IMR-90 (cell line): Measurements from ENCODE around the gene ZNF609. TPM values are rescaled to one million over a fixed set of nuclear protein-coding genes. Genes with fewer than 3 reads are reported as not detected.

Source experiments
- ATAC-seq: fragments of 200-7000 bp; cut with Tn5 transposase; 2 replicates; pipeline ENCODE4 v1.9.1; 2020; ENCODE audit warnings: low read depth, mild to moderate bottlenecking, moderate library complexity
- BruUV-seq: library from RNA; stranded (reverse); fragments of 400-500 nt; replicated peaks from 2 replicates; lab custom pipeline; 2021; lab: Mats Ljungman, UMichigan
- CTCF ChIA-PET: fragments of 300-600 bp; formaldehyde crosslinking; extraction: SDS; loops from one replicate; lab custom pipeline; 2021; ENCODE audit warnings: antibody characterized with exemption; lab: Yijun Ruan, JAX
- POLR2A ChIA-PET: fragments of 300-600 bp; sonication (Branson Sonifier 250); formaldehyde crosslinking; loops from one replicate; lab custom pipeline; 2022; ENCODE audit warnings: antibody characterized with exemption; ENCODE audit not compliant: unreplicated experiment; lab: Charles Lee
- DNase-seq: peaks from one replicate; pipeline ENCODE4 v3.0.0; 2013
- H2AFZ ChIP-seq: replicated peaks from 2 replicates; pipeline ENCODE3; 2013; ENCODE audit warnings: low read length, mild to moderate bottlenecking; ENCODE audit not compliant: poor library complexity
- H2AK5ac ChIP-seq: 2 replicates; pipeline ENCODE4 v1.6.1; 2013; ENCODE audit warnings: low read depth, low read length, inconsistent platforms
- H2AK9ac ChIP-seq: replicated peaks from 2 replicates; pipeline ENCODE3; 2013; ENCODE audit warnings: mild to moderate bottlenecking, low read depth, low read length, moderate library complexity; ENCODE audit not compliant: poor library complexity
- H2BK120ac ChIP-seq: 2 replicates; pipeline ENCODE4 v1.6.1; 2013; ENCODE audit warnings: low read depth, low read length, inconsistent platforms
- H2BK15ac ChIP-seq: 3 replicates; pipeline ENCODE4 v1.6.1; 2013; ENCODE audit warnings: low read depth, low read length, inconsistent platforms
- H2BK20ac ChIP-seq: 2 replicates; pipeline ENCODE4 v1.6.1; 2013; ENCODE audit warnings: low read depth, mild to moderate bottlenecking, inconsistent platforms, low read length, moderate library complexity
- H2BK5ac ChIP-seq: 2 replicates; pipeline ENCODE4 v1.6.1; 2013; ENCODE audit warnings: mild to moderate bottlenecking, low read depth, low read length, inconsistent platforms; ENCODE audit not compliant: poor library complexity, severe bottlenecking
- H3K14ac ChIP-seq: replicated peaks from 2 replicates; pipeline ENCODE4 v1.6.1; 2013; ENCODE audit warnings: low read depth, low read length, inconsistent platforms
- H3K18ac ChIP-seq: 2 replicates; pipeline ENCODE4 v1.6.1; 2013; ENCODE audit warnings: low read depth, low read length, control low read depth
- H3K23ac ChIP-seq: 2 replicates; pipeline ENCODE4 v1.6.1; 2013; ENCODE audit warnings: low read depth, low read length, inconsistent platforms
- H3K27ac ChIP-seq: 2 replicates; pipeline ENCODE4 v1.5.1; 2013; ENCODE audit warnings: mild to moderate bottlenecking, control low read depth, low read length; ENCODE audit not compliant: insufficient read depth
- H3K27me3 ChIP-seq: 2 replicates; pipeline ENCODE4 v1.6.1; 2013; ENCODE audit warnings: low read length; ENCODE audit not compliant: control insufficient read depth, insufficient read depth
- H3K36me3 ChIP-seq: 2 replicates; pipeline ENCODE4 v1.6.1; 2013; ENCODE audit warnings: low read length, mixed read lengths; ENCODE audit not compliant: control insufficient read depth, insufficient read depth
- H3K4ac ChIP-seq: 2 replicates; pipeline ENCODE4 v1.6.1; 2013; ENCODE audit warnings: low read depth, low read length, inconsistent platforms
- H3K4me1 ChIP-seq: 2 replicates; pipeline ENCODE4 v1.6.1; 2013; ENCODE audit warnings: low read length, mixed read lengths; ENCODE audit not compliant: control insufficient read depth, insufficient read depth
- H3K4me2 ChIP-seq: 2 replicates; pipeline ENCODE4 v1.6.1; 2013; ENCODE audit warnings: low read depth, mild to moderate bottlenecking, control low read depth, low read length, moderate library complexity
- H3K4me3 ChIP-seq: 2 replicates; pipeline ENCODE4 v1.5.1; 2013; ENCODE audit warnings: low read depth, mild to moderate bottlenecking, control low read depth, low read length, moderate library complexity; ENCODE audit not compliant: insufficient read depth
- H3K56ac ChIP-seq: 2 replicates; pipeline ENCODE4 v1.6.1; 2013; ENCODE audit warnings: low read length, inconsistent platforms; ENCODE audit not compliant: insufficient read depth; ENCODE audit errors: extremely low read depth
- H3K79me1 ChIP-seq, 2 experiments: 2 replicates each; pipeline ENCODE4 v1.6.1; 2013; ENCODE audit warnings: low read length in 2 of 2, inconsistent platforms in 1 of 2, low read depth in 1 of 2
- H3K9ac ChIP-seq: 2 replicates; pipeline ENCODE4 v1.6.1; 2013; ENCODE audit warnings: low read depth, low read length, control low read depth
- H3K9me1 ChIP-seq: 2 replicates; pipeline ENCODE4 v1.6.1; 2013; ENCODE audit warnings: low read length, inconsistent platforms; ENCODE audit not compliant: insufficient read depth
- H3K9me3 ChIP-seq: 2 replicates; pipeline ENCODE4 v1.6.1; 2013; ENCODE audit warnings: low read length; ENCODE audit not compliant: control insufficient read depth, insufficient read depth
- H4K20me1 ChIP-seq: 2 replicates; pipeline ENCODE4 v1.6.1; 2013; ENCODE audit warnings: low read length, inconsistent platforms; ENCODE audit not compliant: insufficient read depth
- H4K5ac ChIP-seq: 2 replicates; pipeline ENCODE4 v1.6.1; 2013; ENCODE audit warnings: mild to moderate bottlenecking, low read depth, low read length, control low read depth
- H4K8ac ChIP-seq, 2 experiments: 2 replicates each; pipeline ENCODE4 v1.6.1; 2013; ENCODE audit warnings: low read depth in 2 of 2, low read length in 2 of 2, control low read depth in 1 of 2, inconsistent platforms in 1 of 2
- H4K91ac ChIP-seq: 2 replicates; pipeline ENCODE4 v1.6.1; 2013; ENCODE audit warnings: low read depth, low read length, inconsistent platforms; ENCODE audit not compliant: insufficient read depth
- BHLHE40 ChIP-seq: fragments of 150-350 bp; IDR thresholded peaks from 2 replicates; pipeline ENCODE4 v1.6.1; 2016; ENCODE audit warnings: mild to moderate bottlenecking, low read depth, low read length
- CEBPB ChIP-seq: IDR thresholded peaks from 2 replicates; pipeline ENCODE4 v1.6.1; 2012; ENCODE audit warnings: low read depth, low read length, improper control_type of control experiment
- CHD1 ChIP-seq: IDR thresholded peaks from 2 replicates; pipeline ENCODE4 v1.6.1; 2012; ENCODE audit warnings: low read depth, low read length, improper control_type of control experiment
- FOS ChIP-seq: fragments of 150-350 bp; IDR thresholded peaks from 2 replicates; pipeline ENCODE4 v1.6.1; 2016; ENCODE audit warnings: low read depth, low read length
- MAFK ChIP-seq: IDR thresholded peaks from 2 replicates; pipeline ENCODE4 v1.6.1; 2012; ENCODE audit warnings: low read depth, low read length, improper control_type of control experiment
- MAZ ChIP-seq: IDR thresholded peaks from 2 replicates; pipeline ENCODE4 v1.6.1; 2012; ENCODE audit warnings: low read depth, mild to moderate bottlenecking, low read length, improper control_type of control experiment, moderate library complexity, borderline replicate concordance
- MXI1 ChIP-seq: IDR thresholded peaks from 2 replicates; pipeline ENCODE4 v1.6.1; 2012; ENCODE audit warnings: low read depth, mild to moderate bottlenecking, low read length, moderate library complexity, borderline replicate concordance
- NFE2L2 ChIP-seq: fragments of 150-350 bp; IDR thresholded peaks from 2 replicates; pipeline ENCODE4 v1.6.1; 2016; ENCODE audit warnings: low read depth, mild to moderate bottlenecking, low read length
- POLR2A ChIP-seq: IDR thresholded peaks from 2 replicates; pipeline ENCODE4 v1.6.1; 2012; ENCODE audit warnings: mild to moderate bottlenecking, low read depth, low read length
- RCOR1 ChIP-seq: IDR thresholded peaks from 2 replicates; pipeline ENCODE4 v1.6.1; 2012; ENCODE audit warnings: mild to moderate bottlenecking, low read length, improper control_type of control experiment; ENCODE audit not compliant: insufficient replicate concordance
- RFX5 ChIP-seq: IDR thresholded peaks from 2 replicates; pipeline ENCODE4 v1.8.0; 2012; ENCODE audit warnings: low read depth, mild to moderate bottlenecking, low read length, moderate library complexity
- SMC3 ChIP-seq: fragments of 150-350 bp; IDR thresholded peaks from 2 replicates; pipeline ENCODE4 v1.6.1; 2016; ENCODE audit warnings: low read depth, mild to moderate bottlenecking, antibody characterized with exemption, low read length, moderate library complexity
- WGBS, 2 experiments: methylation state at CpG; one replicate each; pipeline versions ENCODE4 v1.1.5 to v1.1.7; 2013; ENCODE audit warnings: missing lambda C conversion rate in 2 of 2; ENCODE audit not compliant: insufficient read length in 1 of 2; ENCODE audit errors: extremely low coverage in 2 of 2; 5-methylcytosine and 5-hydroxymethylcytosine counted together
- dilution Hi-C: fragments of 300-500 bp; cut with HindIII; formaldehyde crosslinking; loops from one replicate; pipeline ENCODE4 v1.14.3; 2018; ENCODE audit warnings: low sequenced_read_pairs; ENCODE audit not compliant: unreplicated experiment
- in situ Hi-C: fragments of 300-500 bp; cut with MboI; formaldehyde crosslinking; loops from 3 replicates; pipeline ENCODE4 v1.14.3; 2019; ENCODE audit warnings: low sequenced_read_pairs, inconsistent platforms, mixed read lengths
- intact Hi-C: fragments of 100-400 bp; cut with micrococcal nuclease; formaldehyde crosslinking; loops from 2 replicates; pipeline ENCODE4 v1.10.0; 2022
- polyA plus RNA-seq, 3 experiments: library from polyadenylated mRNA; depleted of rRNA; stranded (reverse); fragments of >200 nt; gene quantifications; 2 replicates each; pipeline ENCODE4 v1.2.3, GENCODE V29; 2012; ENCODE audit warnings: low replicate concordance in 1 of 3
- total RNA-seq: library from RNA; depleted of rRNA; stranded (reverse); fragments of >200 nt; gene quantifications from 2 replicates; pipeline ENCODE4 v1.2.3, GENCODE V29; 2012
- TF ChIP-seq, protein P1 (sequence below): fragments of 150-350 bp; IDR thresholded peaks from 2 replicates; pipeline ENCODE4 v1.6.1; 2016; ENCODE audit warnings: low read depth, mild to moderate bottlenecking, low read length, moderate library complexity, borderline replicate concordance
- TF ChIP-seq, protein P2 (sequence below): fragments of 150-350 bp; IDR thresholded peaks from 2 replicates; pipeline ENCODE4 v1.6.1; 2017; ENCODE audit warnings: mild to moderate bottlenecking, antibody characterized with exemption, low read length, low read depth
- TF ChIP-seq, protein P3 (sequence below): conservative IDR thresholded peaks from 2 replicates; pipeline ENCODE4 v1.5.1; 2012; ENCODE audit warnings: mild to moderate bottlenecking, low read depth, low read length, improper control_type of control experiment

Gene ZNF609
- total and polyA plus RNA-seq, 2 of the 4 experiments (the other 2 are of a cell fraction), result 10.4 to 12.5 TPM

DNA sequence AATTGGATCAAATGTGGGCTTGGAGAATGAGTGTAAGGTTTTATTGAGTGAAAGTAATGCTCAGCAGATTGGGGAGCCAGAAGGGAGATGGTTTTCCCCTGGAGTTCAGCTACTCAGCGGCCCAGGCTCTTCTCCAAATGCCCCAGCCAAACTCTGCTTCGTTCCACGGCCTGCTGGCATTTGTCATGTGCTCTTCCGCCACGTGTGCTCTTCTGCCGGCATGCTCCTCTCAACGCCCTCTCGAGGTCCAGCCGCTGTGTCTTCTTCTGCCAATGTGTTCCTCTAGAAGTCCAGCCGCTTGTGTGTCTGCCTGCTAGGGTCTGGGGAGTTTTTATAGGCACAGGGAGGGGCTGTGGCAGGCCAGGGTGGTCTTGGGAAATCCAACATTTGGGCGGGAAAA lies 158.2 kb downstream of the ZNF609 start:
- no peak for ATAC-seq
- no peak overlapping the region for H3K56ac ChIP-seq
- TF ChIP-seq BHLHE40 (no peak), MXI1 (no peak), RCOR1 (no peak), NFE2L2 (no peak), MAFK (no peak), RFX5 (no peak), CEBPB (no peak), SMC3 (no peak), CHD1 (no peak), MAZ (no peak), FOS (no peak), POLR2A (no peak)
- TF ChIP-seq, protein P1, sequence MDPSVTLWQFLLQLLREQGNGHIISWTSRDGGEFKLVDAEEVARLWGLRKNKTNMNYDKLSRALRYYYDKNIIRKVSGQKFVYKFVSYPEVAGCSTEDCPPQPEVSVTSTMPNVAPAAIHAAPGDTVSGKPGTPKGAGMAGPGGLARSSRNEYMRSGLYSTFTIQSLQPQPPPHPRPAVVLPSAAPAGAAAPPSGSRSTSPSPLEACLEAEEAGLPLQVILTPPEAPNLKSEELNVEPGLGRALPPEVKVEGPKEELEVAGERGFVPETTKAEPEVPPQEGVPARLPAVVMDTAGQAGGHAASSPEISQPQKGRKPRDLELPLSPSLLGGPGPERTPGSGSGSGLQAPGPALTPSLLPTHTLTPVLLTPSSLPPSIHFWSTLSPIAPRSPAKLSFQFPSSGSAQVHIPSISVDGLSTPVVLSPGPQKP, result no peak
- TF ChIP-seq, protein P2, sequence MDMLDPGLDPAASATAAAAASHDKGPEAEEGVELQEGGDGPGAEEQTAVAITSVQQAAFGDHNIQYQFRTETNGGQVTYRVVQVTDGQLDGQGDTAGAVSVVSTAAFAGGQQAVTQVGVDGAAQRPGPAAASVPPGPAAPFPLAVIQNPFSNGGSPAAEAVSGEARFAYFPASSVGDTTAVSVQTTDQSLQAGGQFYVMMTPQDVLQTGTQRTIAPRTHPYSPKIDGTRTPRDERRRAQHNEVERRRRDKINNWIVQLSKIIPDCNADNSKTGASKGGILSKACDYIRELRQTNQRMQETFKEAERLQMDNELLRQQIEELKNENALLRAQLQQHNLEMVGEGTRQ, result no peak
- TF ChIP-seq, protein P3, sequence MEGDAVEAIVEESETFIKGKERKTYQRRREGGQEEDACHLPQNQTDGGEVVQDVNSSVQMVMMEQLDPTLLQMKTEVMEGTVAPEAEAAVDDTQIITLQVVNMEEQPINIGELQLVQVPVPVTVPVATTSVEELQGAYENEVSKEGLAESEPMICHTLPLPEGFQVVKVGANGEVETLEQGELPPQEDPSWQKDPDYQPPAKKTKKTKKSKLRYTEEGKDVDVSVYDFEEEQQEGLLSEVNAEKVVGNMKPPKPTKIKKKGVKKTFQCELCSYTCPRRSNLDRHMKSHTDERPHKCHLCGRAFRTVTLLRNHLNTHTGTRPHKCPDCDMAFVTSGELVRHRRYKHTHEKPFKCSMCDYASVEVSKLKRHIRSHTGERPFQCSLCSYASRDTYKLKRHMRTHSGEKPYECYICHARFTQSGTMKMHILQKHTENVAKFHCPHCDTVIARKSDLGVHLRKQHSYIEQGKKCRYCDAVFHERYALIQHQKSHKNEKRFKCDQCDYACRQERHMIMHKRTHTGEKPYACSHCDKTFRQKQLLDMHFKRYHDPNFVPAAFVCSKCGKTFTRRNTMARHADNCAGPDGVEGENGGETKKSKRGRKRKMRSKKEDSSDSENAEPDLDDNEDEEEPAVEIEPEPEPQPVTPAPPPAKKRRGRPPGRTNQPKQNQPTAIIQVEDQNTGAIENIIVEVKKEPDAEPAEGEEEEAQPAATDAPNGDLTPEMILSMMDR, result no peak
- H3K18ac ChIP-seq, result no peak overlapping the region
- H2BK120ac ChIP-seq, result no peak overlapping the region
- no peak overlapping the region for H3K9ac ChIP-seq
- no peak overlapping the region for H3K27ac ChIP-seq
- no peak overlapping the region for H3K4me3 ChIP-seq
- WGBS, 2 experiments, result 61% methylated on average over 3 of the region's 11 CpGs; no CpG with 5 or more reads in 1 of the 2 experiments
- POLR2A ChIA-PET, result no interaction called here
- DNase-seq, result no peak
- peaks cover 15% of the 10 kb centered on the region for H3K9me1 ChIP-seq
- no peaks in the 10 kb centered on the region for H3K27me3 ChIP-seq
- CTCF ChIA-PET, result no interaction called here
- no peak overlapping the region for H3K23ac ChIP-seq
- H3K36me3 ChIP-seq, result peaks cover 6% of the 10 kb centered on the region
- H3K14ac ChIP-seq, result no peak overlapping the region
- H3K79me1 ChIP-seq, result peaks cover 39 to 80% of the 10 kb centered on the region in 2 experiments
- H2BK5ac ChIP-seq, result no peak overlapping the region
- peaks cover 6% of the 10 kb centered on the region for H3K4me1 ChIP-seq
- no peak overlapping the region for H2BK15ac ChIP-seq
- intact Hi-C loops, result no loop called here
- no peak overlapping the region for H2BK20ac ChIP-seq
- peaks cover 56% of the 10 kb centered on the region for H4K20me1 ChIP-seq
- H3K9me3 ChIP-seq, result no peaks in the 10 kb centered on the region
- no peak overlapping the region for H4K5ac ChIP-seq
- no peak overlapping the region for H4K8ac ChIP-seq
- BruUV-seq, result no TSS peak
- no peak overlapping the region for H3K4me2 ChIP-seq
- H3K4ac ChIP-seq, result no peak overlapping the region
- no peak overlapping the region for H2AK5ac ChIP-seq
- no peak overlapping the region for H4K91ac ChIP-seq
- H2AFZ ChIP-seq, result no peak overlapping the region
- H2AK9ac ChIP-seq, result no peak overlapping the region
- dilution Hi-C loops, result no loop called here
- in situ Hi-C loops, result no loop called here
